H9 (cell line): ENCODE data around the gene ELOVL2. TPM values are rescaled to one million over a fixed set of nuclear protein-coding genes. Genes with fewer than 3 reads are reported as not detected.

Source experiments
- DNase-seq: peaks from one replicate; pipeline ENCODE4 v3.0.0-alpha.2; 2017
- H2AFZ ChIP-seq: one replicate; pipeline ENCODE4 v1.6.1; 2013; ENCODE audit warnings: mild to moderate bottlenecking, low read length, control low read depth, moderate library complexity
- H2AK5ac ChIP-seq: 2 replicates; pipeline ENCODE4 v1.6.1; 2013; ENCODE audit warnings: low read length, control low read depth, mixed read lengths; ENCODE audit not compliant: insufficient read length
- H2BK120ac ChIP-seq: one replicate; pipeline ENCODE4 v1.6.1; 2013; ENCODE audit warnings: low read depth, mild to moderate bottlenecking, low read length, control low read depth, inconsistent platforms; ENCODE audit not compliant: poor library complexity, severe bottlenecking
- H2BK12ac ChIP-seq: 2 replicates; pipeline ENCODE4 v1.6.1; 2013; ENCODE audit warnings: low read length, control low read depth, mixed read lengths, low read depth; ENCODE audit not compliant: insufficient read length
- H2BK15ac ChIP-seq: 2 replicates; pipeline ENCODE4 v1.6.1; 2013; ENCODE audit warnings: low read depth, low read length, control low read depth
- H2BK20ac ChIP-seq: one replicate; pipeline ENCODE4 v1.6.1; 2013; ENCODE audit warnings: low read depth, mild to moderate bottlenecking, low read length, control low read depth, inconsistent platforms; ENCODE audit not compliant: poor library complexity, severe bottlenecking
- H2BK5ac ChIP-seq: 2 replicates; pipeline ENCODE4 v1.6.1; 2013; ENCODE audit warnings: low read length, control low read depth, mixed read lengths; ENCODE audit not compliant: insufficient read length
- H3K14ac ChIP-seq: 2 replicates; pipeline ENCODE4 v1.6.1; 2013; ENCODE audit warnings: low read length, control low read depth; ENCODE audit not compliant: insufficient read depth
- H3K18ac ChIP-seq: 2 replicates; pipeline ENCODE4 v1.6.1; 2013; ENCODE audit warnings: low read depth, mild to moderate bottlenecking, mixed read lengths, low read length, control low read depth; ENCODE audit not compliant: insufficient read length
- H3K23ac ChIP-seq: 2 replicates; pipeline ENCODE4 v1.6.1; 2013; ENCODE audit warnings: low read length, control low read depth, mixed read lengths, low read depth; ENCODE audit not compliant: insufficient read length
- H3K23me2 ChIP-seq: 2 replicates; pipeline ENCODE4 v1.6.1; 2013; ENCODE audit warnings: low read depth, mild to moderate bottlenecking, mixed read lengths, low read length, control low read depth; ENCODE audit not compliant: insufficient read length, poor library complexity, severe bottlenecking
- H3K27ac ChIP-seq: 2 replicates; pipeline ENCODE4 v1.5.1; 2013; ENCODE audit warnings: low read length, control low read depth, mixed read lengths, low read depth; ENCODE audit not compliant: insufficient read length
- H3K27me3 ChIP-seq: 2 replicates; pipeline ENCODE4 v1.6.1; 2013; ENCODE audit warnings: low read length, control low read depth, inconsistent platforms; ENCODE audit not compliant: insufficient read depth
- H3K4ac ChIP-seq: 2 replicates; pipeline ENCODE4 v1.6.1; 2013; ENCODE audit warnings: low read depth, mild to moderate bottlenecking, control low read depth, inconsistent platforms, low read length, moderate library complexity
- H3K4me1 ChIP-seq: 2 replicates; pipeline ENCODE4 v1.6.1; 2013; ENCODE audit warnings: low read length, control low read depth, inconsistent platforms; ENCODE audit not compliant: insufficient read depth
- H3K4me2 ChIP-seq: 2 replicates; pipeline ENCODE4 v1.6.1; 2013; ENCODE audit warnings: low read length, control low read depth, mixed read lengths; ENCODE audit not compliant: insufficient read length, insufficient read depth
- H3K56ac ChIP-seq: 2 replicates; pipeline ENCODE4 v1.6.1; 2013; ENCODE audit warnings: low read depth, mild to moderate bottlenecking, mixed read lengths, low read length, control low read depth; ENCODE audit not compliant: insufficient read length
- H3K79me1 ChIP-seq: 2 replicates; pipeline ENCODE4 v1.6.1; 2013; ENCODE audit warnings: low read depth, mild to moderate bottlenecking, moderate library complexity, low read length, control low read depth, inconsistent platforms; ENCODE audit not compliant: insufficient read depth, poor library complexity, severe bottlenecking
- H3K79me2 ChIP-seq: 2 replicates; pipeline ENCODE4 v1.6.1; 2013; ENCODE audit warnings: low read length, control low read depth, inconsistent platforms; ENCODE audit not compliant: insufficient read depth
- H3K9ac ChIP-seq: 2 replicates; pipeline ENCODE4 v1.6.1; 2013; ENCODE audit warnings: low read length, control low read depth, mixed read lengths; ENCODE audit not compliant: insufficient read length; ENCODE audit errors: extremely low read depth
- H3K9me3 ChIP-seq: one replicate; pipeline ENCODE4 v1.6.1; 2013; ENCODE audit warnings: low read depth, low read length, inconsistent platforms; ENCODE audit not compliant: control insufficient read depth
- H3T11ph ChIP-seq: one replicate; pipeline ENCODE4 v1.6.1; 2013; ENCODE audit warnings: mild to moderate bottlenecking, low read length, control low read depth, inconsistent platforms
- H4K20me1 ChIP-seq: one replicate; pipeline ENCODE4 v1.6.1; 2013; ENCODE audit not compliant: control insufficient read depth, insufficient read length, insufficient read depth
- H4K5ac ChIP-seq: 2 replicates; pipeline ENCODE4 v1.6.1; 2013; ENCODE audit warnings: low read depth, mild to moderate bottlenecking, mixed read lengths, low read length, control low read depth; ENCODE audit not compliant: insufficient read length
- H4K8ac ChIP-seq: replicated peaks from 2 replicates; pipeline ENCODE4 v1.6.1; 2013; ENCODE audit warnings: low read length, control low read depth, mixed read lengths, low read depth; ENCODE audit not compliant: insufficient read length
- H4K91ac ChIP-seq: 2 replicates; pipeline ENCODE4 v1.6.1; 2013; ENCODE audit warnings: low read depth, mild to moderate bottlenecking, moderate library complexity, mixed read lengths, low read length, control low read depth; ENCODE audit not compliant: insufficient read length
- H3K27ac Mint-ChIP-seq, 3 experiments: 2 replicates in 2 of 3; 3 replicates in 1 of 3; pipeline ENCODE4 v1.8.0; 2020 to 2021; ENCODE audit warnings: mixed read lengths in 3 of 3, mild to moderate bottlenecking in 1 of 3, moderate library complexity in 1 of 3
- H3K27me3 Mint-ChIP-seq: 2 replicates; pipeline ENCODE4 v1.8.0; 2021; ENCODE audit warnings: low read depth, mild to moderate bottlenecking, moderate library complexity, mixed read lengths
- H3K36me3 Mint-ChIP-seq, 3 experiments: 2 replicates in 2 of 3; 3 replicates in 1 of 3; pipeline ENCODE4 v1.8.0; 2020 to 2021; ENCODE audit warnings: low read depth in 3 of 3, mixed read lengths in 3 of 3; ENCODE audit not compliant: insufficient read depth in 1 of 3
- H3K4me1 Mint-ChIP-seq, 2 experiments: 2 replicates each; pipeline ENCODE4 v1.8.0; 2020; ENCODE audit warnings: mixed read lengths in 2 of 2
- H3K4me3 Mint-ChIP-seq, 2 experiments: 2 replicates in 1 of 2; 3 replicates in 1 of 2; pipeline ENCODE4 v1.8.0; 2020 to 2021; ENCODE audit warnings: mild to moderate bottlenecking in 2 of 2, mixed read lengths in 2 of 2, moderate library complexity in 1 of 2
- H3K9me3 Mint-ChIP-seq, 2 experiments: 2 replicates in 1 of 2; 3 replicates in 1 of 2; pipeline ENCODE4 v1.8.0; 2020; ENCODE audit warnings: mild to moderate bottlenecking in 2 of 2, mixed read lengths in 2 of 2, moderate library complexity in 1 of 2
- CTCF ChIP-seq: fragments of 200-600 bp; sonication (generic); conservative IDR thresholded peaks from 3 replicates; pipeline ENCODE4 v1.8.0; 2021; ENCODE audit warnings: antibody characterized with exemption, mild to moderate bottlenecking
- WGBS: extraction: QIAGEN DNeasy Blood & Tissue Kit; methylation state at CpG from one replicate; pipeline ENCODE4 v1.1.7; 2013; ENCODE audit warnings: missing lambda C conversion rate, low lambda C conversion rate, mixed read lengths; ENCODE audit not compliant: insufficient read length; ENCODE audit errors: extremely low coverage; 5-methylcytosine and 5-hydroxymethylcytosine counted together
- total RNA-seq: library from RNA; stranded (reverse); gene quantifications from 2 replicates; pipeline ENCODE4 v1.2.1, GENCODE V29; 2021

The ELOVL2 gene
- total RNA-seq, 1 experiment from 2014 or later: 0.57 TPM

GRCh38 chr6:11018225-11018624, 25.9 kb downstream of the ELOVL2 start:
- Histone ChIP-seq H3K27me3 (no peaks in the 10 kb centered on the region), H3K23ac (no peak overlapping the region), H4K8ac (no peak overlapping the region), H4K5ac (no peak overlapping the region), H3K4me1 (no peaks in the 10 kb centered on the region; the same call in 1 of the 2 replicates), H3K79me2 (no peaks in the 10 kb centered on the region), H3K14ac (no peak overlapping the region), H2BK15ac (no peak overlapping the region), H3K9ac (no peak overlapping the region), H2BK120ac (no peak overlapping the region), H3K79me1 (no peaks in the 10 kb centered on the region), H3K9me3 (no peaks in the 10 kb centered on the region), H2BK20ac (no peak overlapping the region), H3K23me2 (no peaks in the 10 kb centered on the region), H2BK12ac (no peak overlapping the region), H2AK5ac (no peak overlapping the region), H3K27ac (no peak overlapping the region), H2BK5ac (no peak overlapping the region), H3K56ac (no peak overlapping the region), H3T11ph (no peak overlapping the region), H3K4me2 (no peak overlapping the region), H2AFZ (no peak overlapping the region), H3K4ac (no peak overlapping the region), H4K91ac (no peak overlapping the region), H4K20me1 (no peaks in the 10 kb centered on the region), H3K18ac (no peak overlapping the region)
- TF ChIP-seq CTCF: no peak
- H3K4me1 Mint-ChIP-seq: peaks cover 14 to 15% of the 10 kb centered on the region in 2 experiments
- no peak overlapping the region; a peak in 1 of 7 replicates for H3K27ac Mint-ChIP-seq
- H3K4me3 Mint-ChIP-seq: no peak overlapping the region
- H3K27me3 Mint-ChIP-seq: peaks cover 4% of the 10 kb centered on the region; the same call in 1 of the 2 replicates
- no peak for DNase-seq
- H3K9me3 Mint-ChIP-seq: no peaks in the 10 kb centered on the region
- WGBS: no CpG with 5 or more reads among the region's 2 CpGs
- no peaks in the 10 kb centered on the region for H3K36me3 Mint-ChIP-seq
